ENCODE measurements around the gene FOXP1.

DNA sequence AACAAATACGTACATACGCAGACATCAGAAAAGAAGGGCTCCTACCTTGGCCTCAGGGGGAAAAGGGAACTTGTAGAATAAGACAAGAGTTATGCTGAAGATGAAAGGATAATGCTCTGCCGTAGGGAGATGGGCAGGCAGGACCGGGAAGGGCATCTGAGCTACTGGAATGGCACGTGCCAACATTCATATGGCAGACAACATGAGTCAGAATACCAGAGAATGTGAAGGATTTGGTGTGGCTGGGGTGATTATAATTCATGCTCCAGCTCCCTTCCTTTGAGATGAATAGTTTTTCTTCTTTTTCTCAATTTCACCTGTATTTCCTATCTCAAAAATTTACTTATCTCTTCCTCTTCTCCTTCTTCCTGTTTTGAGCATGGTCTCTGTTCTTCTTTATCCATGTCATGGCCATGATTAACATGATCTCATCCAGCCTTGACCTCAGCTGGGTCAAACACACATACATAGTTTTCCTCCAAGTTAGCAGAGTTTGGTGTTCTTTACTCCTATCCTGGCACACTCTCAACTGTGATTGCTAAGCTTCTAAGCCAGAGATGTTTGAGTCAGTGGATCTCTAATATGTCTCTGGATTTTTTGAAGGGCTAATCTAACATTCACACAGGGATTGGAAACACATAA, 507.0 kb downstream of the FOXP1 start:
- TF ChIP-seq, protein P1, sequence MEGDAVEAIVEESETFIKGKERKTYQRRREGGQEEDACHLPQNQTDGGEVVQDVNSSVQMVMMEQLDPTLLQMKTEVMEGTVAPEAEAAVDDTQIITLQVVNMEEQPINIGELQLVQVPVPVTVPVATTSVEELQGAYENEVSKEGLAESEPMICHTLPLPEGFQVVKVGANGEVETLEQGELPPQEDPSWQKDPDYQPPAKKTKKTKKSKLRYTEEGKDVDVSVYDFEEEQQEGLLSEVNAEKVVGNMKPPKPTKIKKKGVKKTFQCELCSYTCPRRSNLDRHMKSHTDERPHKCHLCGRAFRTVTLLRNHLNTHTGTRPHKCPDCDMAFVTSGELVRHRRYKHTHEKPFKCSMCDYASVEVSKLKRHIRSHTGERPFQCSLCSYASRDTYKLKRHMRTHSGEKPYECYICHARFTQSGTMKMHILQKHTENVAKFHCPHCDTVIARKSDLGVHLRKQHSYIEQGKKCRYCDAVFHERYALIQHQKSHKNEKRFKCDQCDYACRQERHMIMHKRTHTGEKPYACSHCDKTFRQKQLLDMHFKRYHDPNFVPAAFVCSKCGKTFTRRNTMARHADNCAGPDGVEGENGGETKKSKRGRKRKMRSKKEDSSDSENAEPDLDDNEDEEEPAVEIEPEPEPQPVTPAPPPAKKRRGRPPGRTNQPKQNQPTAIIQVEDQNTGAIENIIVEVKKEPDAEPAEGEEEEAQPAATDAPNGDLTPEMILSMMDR (IDR thresholded peaks at IDR 0.05; ENCODE audit: poor library complexity, severe bottlenecking) = no peak
- TF ChIP-seq RAD21 (conservative IDR thresholded peaks at IDR 0.05) (no peak), EZH2 (IDR thresholded peaks at IDR 0.05; ENCODE audit: borderline replicate concordance, insufficient read depth, low read length, poor library complexity, severe bottlenecking) (no peak), REST (IDR thresholded peaks at IDR 0.05; ENCODE audit: borderline replicate concordance) (no peak)
